ENCODE measurements around the gene POU4F3. TPM values are rescaled to one million over a fixed set of nuclear protein-coding genes. Genes with fewer than 3 reads are reported as not detected.

Gene POU4F3
- total RNA-seq, result under 0.01 TPM in 1 of 2 replicates, not detected in the other

DNA sequence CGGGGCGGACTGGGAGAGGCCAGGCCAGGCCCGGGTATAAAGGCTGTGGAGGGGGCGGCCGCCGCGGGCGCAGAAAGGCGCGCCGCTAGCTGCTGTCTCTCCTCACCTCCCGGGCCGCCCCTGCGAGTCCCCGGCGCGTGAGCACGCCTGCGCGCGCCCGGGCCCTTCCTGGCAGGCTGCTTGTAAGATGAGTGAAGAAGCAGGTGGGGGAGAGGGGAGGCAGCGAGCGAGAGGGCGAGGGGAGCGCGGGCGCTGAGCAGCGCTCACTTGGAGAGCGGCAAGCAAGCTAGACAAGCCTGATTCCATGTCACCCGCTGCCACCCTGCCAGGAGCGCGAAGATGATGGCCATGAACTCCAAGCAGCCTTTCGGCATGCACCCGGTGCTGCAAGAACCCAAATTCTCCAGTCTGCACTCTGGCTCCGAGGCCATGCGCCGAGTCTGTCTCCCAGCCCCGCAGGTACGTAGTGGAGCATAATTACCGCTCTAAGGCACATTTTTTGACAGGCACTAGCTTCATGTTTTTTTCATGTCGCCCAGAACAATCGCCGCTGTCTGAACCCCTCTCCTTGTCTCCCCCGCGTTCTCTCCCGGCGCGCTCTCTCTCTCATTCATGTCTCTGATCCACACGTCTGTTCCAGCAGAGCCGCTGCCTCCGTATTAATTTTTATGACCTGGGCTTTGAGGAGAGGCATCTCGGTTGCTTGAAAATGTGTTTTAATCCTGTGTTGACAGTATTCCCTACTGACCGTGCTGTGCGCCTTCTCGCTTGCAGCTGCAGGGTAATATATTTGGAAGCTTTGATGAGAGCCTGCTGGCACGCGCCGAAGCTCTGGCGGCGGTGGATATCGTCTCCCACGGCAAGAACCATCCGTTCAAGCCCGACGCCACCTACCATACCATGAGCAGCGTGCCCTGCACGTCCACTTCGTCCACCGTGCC, at the start of gene POU4F3:
TSS of gene POU4F3 (plus strand) at position 66 of the 941 bp plus-strand sequence. CDS start at position 340, 274 bp downstream.

Other genes with a start within 250 kb of the POU4F3 start
- gene PLAC8L1, start 233.3 kb upstream of the POU4F3 start, total RNA-seq, result not detected in 2 replicates
- 93.3 and 150 TPM in 2 replicates for gene LARS1, start 156.2 kb upstream of the POU4F3 start, total RNA-seq
- 14.4 and 30.4 TPM in 2 replicates for gene RBM27, start 135.2 kb upstream of the POU4F3 start, total RNA-seq
- 41.4 and 104 TPM in 2 replicates for gene TCERG1, start 108.5 kb downstream of the POU4F3 start, total RNA-seq
- not detected in 2 replicates for gene GPR151, start 177.4 kb downstream of the POU4F3 start, total RNA-seq

All from placental pericyte (primary cell).